Lower leg skin (tissue), 3 donors: ENCODE results near the gene PDE1C.

Experiments used
- CTCF ChIP-seq, 3 donors: fragments of 450-650 bp; IDR thresholded peaks; one replicate each; pipeline ENCODE4 v1.5.1; 2016; ENCODE audit warnings: antibody characterized with exemption in 3 of 3, mild to moderate bottlenecking in 3 of 3, moderate library complexity in 2 of 3
- POLR2A ChIP-seq, 2 donors: fragments of 450-650 bp; IDR thresholded peaks; one replicate each; pipeline ENCODE4 v1.6.1; 2016 to 2017; ENCODE audit warnings: antibody characterized with exemption in 2 of 2, mild to moderate bottlenecking in 1 of 2, moderate library complexity in 1 of 2

- TF ChIP-seq CTCF (IDR thresholded peaks at IDR 0.05) (no peak), POLR2A (IDR thresholded peaks at IDR 0.05) (no peak)
These were observed 278.3 kb downstream of the PDE1C start for GRCh38 chr7:31791881-31792280.
